ENCODE measurements around the gene GPR55. TPM values are rescaled to one million over a fixed set of nuclear protein-coding genes. Genes with fewer than 3 reads are reported as not detected.

GPR55 gene
- total and polyA plus RNA-seq, 10 of the 15 experiments (the other 5 are each of a cell fraction or from before 2014, with no cell fraction given): 2.1 to 30.1 (median 16.2) TPM

GRCh38 chr2:230938098-230938497, 13.1 kb upstream of the GPR55 start:
- no peak for DNase-seq (ENCODE audit: low read depth, low spot score)
- no peak for FAIRE-seq
- Histone ChIP-seq H3K4me1 (ENCODE audit: control insufficient read depth, insufficient read depth, low read length) (peaks cover 5% of the 10 kb centered on the region), H3K4me2 (ENCODE audit: control insufficient read depth, insufficient read depth) (no peak overlapping the region), H4K20me1 (ENCODE audit: control insufficient read depth, insufficient read depth) (no peaks in the 10 kb centered on the region), H3K9me3 (replicated peaks; ENCODE audit: control insufficient read depth, insufficient read depth, low read length) (peaks cover 20% of the 10 kb centered on the region), H3K27ac (ENCODE audit: control insufficient read depth, insufficient read depth) (no peak overlapping the region), H3K9ac (ENCODE audit: control insufficient read depth, insufficient read depth, low read length) (no peak overlapping the region), H3K27me3 (replicated peaks in 1 of 2; ENCODE audit: control insufficient read depth in 2 of 2, insufficient read depth in 2 of 2, low read length in 1 of 2) (no peaks in the 10 kb centered on the region), H3K4me3 (no peak overlapping the region), H3K79me2 (ENCODE audit: control insufficient read depth, insufficient read depth, low read length) (no peaks in the 10 kb centered on the region), H3K36me3 (ENCODE audit: control insufficient read depth in 2 of 2, insufficient read depth in 2 of 2, low read length in 1 of 2) (no peaks in the 10 kb centered on the region), H2AFZ (ENCODE audit: control insufficient read depth, low read depth, low read length) (no peak overlapping the region)
- ChIA-PET SMC1A (ENCODE audit: uncharacterized antibody, unreplicated experiment) (interaction anchor here (1.1 to 3.0 kb wide), 5 partner anchors 11 to 48 kb away, joined by 3 to 16 read pairs (median 7); no protein-coding TSS in a partner anchor), POLR2A (interaction anchor here (0.6 to 1.2 kb wide), 2 partner anchors 39 to 113 kb away, joined by 3 read pairs; no protein-coding TSS in a partner anchor), CTCF (interaction anchor here (1.3 to 28.4 kb wide), 3 partner anchors 11 to 115 kb away, joined by 3 to 372 read pairs (median 74); partner anchors contain the start of gene GPR55), RAD21 (ENCODE audit: unreplicated experiment) (interaction anchor here (1.1 to 1.4 kb wide), 3 partner anchors 12 to 49 kb away, joined by 3 to 4 read pairs (median 3); no protein-coding TSS in a partner anchor)
- ATAC-seq: 0 out of 3 replicates have a peak, but pooled peaks have one; percentile 12
- no TSS peak for BruUV-seq (replicated peaks)
- intact Hi-C loops (cut with micrococcal nuclease; ENCODE audit: unreplicated experiment): no loop called here
- in situ Hi-C loops (cut with MboI): no loop called here
- 82% methylated on average over 3 of the region's 3 CpGs for WGBS (ENCODE audit: insufficient coverage, insufficient replicate concordance, low lambda C conversion rate, missing lambda C conversion rate)
- TF ChIP-seq MYB (IDR thresholded peaks at IDR 0.05; ENCODE audit: borderline replicate concordance, low read depth, low read length) (no peak), TARDBP (IDR thresholded peaks at IDR 0.05; ENCODE audit: borderline replicate concordance) (no peak), YY1 (IDR thresholded peaks at IDR 0.05; ENCODE audit: low read depth, low read length) (no peak), SKIL (IDR thresholded peaks at IDR 0.05; ENCODE audit: low read depth, poor library complexity, severe bottlenecking) (no peak), CREM (IDR thresholded peaks at IDR 0.05; ENCODE audit: low read depth) (no peak), POLR2AphosphoS2 (IDR thresholded peaks at IDR 0.05; ENCODE audit: low read depth, low read length) (no peak), NFIC (IDR thresholded peaks at IDR 0.05; ENCODE audit: low read depth, low read length) (peak; percentile 36; the same call in 1 of the 2 replicates), NR2C1 (IDR thresholded peaks at IDR 0.05) (no peak), NKRF (conservative IDR thresholded peaks at IDR 0.05) (no peak), ATF2 (IDR thresholded peaks at IDR 0.05; ENCODE audit: low read length) (no peak), GABPA (IDR thresholded peaks at IDR 0.05; ENCODE audit: low read depth) (no peak), CREB1 (IDR thresholded peaks at IDR 0.05; ENCODE audit: low read depth) (0 out of 2 replicates have a peak, but pooled peaks have one; percentile 6), RUNX3 (IDR thresholded peaks at IDR 0.05; ENCODE audit: low read length) (peak; percentile 10; the same call in 1 of the 2 replicates), SRF (IDR thresholded peaks at IDR 0.05; ENCODE audit: low read depth in 2 of 2, low read length in 2 of 2) (peak in 1 of 2 experiments; percentile 68; a peak in 1 of 4 replicates), POLR2AphosphoS5 (IDR thresholded peaks at IDR 0.05; ENCODE audit: low read length) (no peak), SPI1 (IDR thresholded peaks at IDR 0.05; ENCODE audit: borderline replicate concordance, insufficient read depth, low read depth, low read length) (peak; percentile 35; the same call in 1 of the 2 replicates), JUNB (IDR thresholded peaks at IDR 0.05) (no peak), MEF2B (IDR thresholded peaks at IDR 0.05; ENCODE audit: partially characterized antibody, poor library complexity, severe bottlenecking) (no peak), ATF7 (IDR thresholded peaks at IDR 0.05; ENCODE audit: low read depth) (peak; percentile 61; the same call in 1 of the 2 replicates), MEF2A (IDR thresholded peaks at IDR 0.05; ENCODE audit: insufficient read depth, low read depth, low read length) (no peak)
